Hematopoietic multipotent progenitor cell (in vitro differentiated cells): Measurements from ENCODE around the gene CAPN9. TPM values are rescaled to one million over a fixed set of nuclear protein-coding genes. Genes with fewer than 3 reads are reported as not detected.

Source experiments
- DNase-seq, 3 donors: peaks; one replicate each; pipeline ENCODE4 v3.0.0-alpha.2; 2011 to 2015; ENCODE audit warnings: low read depth in 2 of 3, low spot score in 2 of 3
- total RNA-seq: library from RNA; depleted of rRNA; stranded (reverse); fragments of >200 nt; gene quantifications from one replicate; pipeline ENCODE4 v1.2.3, GENCODE V29; 2012

The CAPN9 gene
- total RNA-seq, 1 donor: not detected

- no peak for DNase-seq
Measured at GRCh38 chr1:230745071-230745470, 2.1 kb upstream of the CAPN9 start.

- no peak for DNase-seq
Measured at GRCh38 chr1:230746617-230747016, 571 bp upstream of the CAPN9 start.

GRCh38 chr1:230747890-230748800, 957 bp downstream of the CAPN9 start:
- DNase-seq: no peak

GRCh38 chr1:230749150-230749549, 2.0 kb downstream of the CAPN9 start:
- DNase-seq: no peak

GRCh38 chr1:230749635-230750034, 2.4 kb downstream of the CAPN9 start:
- DNase-seq: no peak

GRCh38 chr1:230750576-230750975, 3.4 kb downstream of the CAPN9 start:
- no peak for DNase-seq

GRCh38 chr1:230750986-230751625, 3.9 kb downstream of the CAPN9 start:
- no peak for DNase-seq

- DNase-seq: no peak
Measured at GRCh38 chr1:230752407-230752806, 5.2 kb downstream of the CAPN9 start.

GRCh38 chr1:230753191-230753585, 6.0 kb downstream of the CAPN9 start:
- DNase-seq: no peak

- DNase-seq: peak; percentile 3 to 16 (median 8)
Measured at GRCh38 chr1:230753586-230754251, 6.5 kb downstream of the CAPN9 start.

GRCh38 chr1:230754796-230755195, 7.6 kb downstream of the CAPN9 start:
- DNase-seq: no peak

GRCh38 chr1:230757856-230758708, 10.9 kb downstream of the CAPN9 start:
- DNase-seq: no peak

- DNase-seq: no peak
Measured at GRCh38 chr1:230758709-230759368, 11.7 kb downstream of the CAPN9 start.

GRCh38 chr1:230759369-230760065, 12.3 kb downstream of the CAPN9 start:
- no peak for DNase-seq

GRCh38 chr1:230760360-230760827, 13.2 kb downstream of the CAPN9 start:
- DNase-seq: no peak

- DNase-seq: no peak
Measured at GRCh38 chr1:230761443-230762167, 14.4 kb downstream of the CAPN9 start.

- no peak for DNase-seq
Measured at GRCh38 chr1:230763927-230764591, 16.9 kb downstream of the CAPN9 start.

GRCh38 chr1:230766318-230766717, 19.1 kb downstream of the CAPN9 start:
- no peak for DNase-seq
